ENCODE data around the gene TMEM51.

The TMEM51 gene

GRCh38 chr1:15259622-15260007, 106.1 kb downstream of the TMEM51 start:
- no peak for TF ChIP-seq CTCF (IDR thresholded peaks at IDR 0.05; ENCODE audit: low read depth, low read length)
- H3K4me3 ChIP-seq (replicated peaks in 1 of 2; ENCODE audit: low read depth in 2 of 2, low read length in 2 of 2) = no peak overlapping the region
- DNase-seq (ENCODE audit: low read depth in 2 of 2) = no peak

- DNase-seq (ENCODE audit: low read depth in 2 of 2) = peak; percentile 62 to 70
- no peak overlapping the region for H3K4me3 ChIP-seq (replicated peaks in 1 of 2; ENCODE audit: low read depth in 2 of 2, low read length in 2 of 2)
- TF ChIP-seq CTCF (IDR thresholded peaks at IDR 0.05; ENCODE audit: low read depth, low read length) = no peak
Measured at GRCh38 chr1:15260418-15261154, 107.0 kb downstream of the TMEM51 start.

- peak; percentile 22 to 36 for DNase-seq (ENCODE audit: low read depth in 2 of 2)
- peak overlapping the region in 1 of 2 donors; percentile 8 for H3K4me3 ChIP-seq (replicated peaks in 1 of 2; ENCODE audit: low read depth in 2 of 2, low read length in 2 of 2)
- TF ChIP-seq CTCF (IDR thresholded peaks at IDR 0.05; ENCODE audit: low read depth, low read length) = no peak
Measured at GRCh38 chr1:15261155-15262002, 107.8 kb downstream of the TMEM51 start.

- H3K4me3 ChIP-seq (replicated peaks in 1 of 2; ENCODE audit: low read depth in 2 of 2, low read length in 2 of 2) = no peak overlapping the region
- TF ChIP-seq CTCF (IDR thresholded peaks at IDR 0.05; ENCODE audit: low read depth, low read length) = no peak
Measured at GRCh38 chr1:15262003-15262377, 108.4 kb downstream of the TMEM51 start.

GRCh38 chr1:15262706-15263105, 109.2 kb downstream of the TMEM51 start:
- no peak overlapping the region for H3K4me3 ChIP-seq (replicated peaks in 1 of 2; ENCODE audit: low read depth in 2 of 2, low read length in 2 of 2)
- TF ChIP-seq CTCF (IDR thresholded peaks at IDR 0.05; ENCODE audit: low read depth, low read length) = no peak
- DNase-seq (ENCODE audit: low read depth in 2 of 2) = no peak

More at GRCh38 chr1:15262003-15262377, 108.4 kb downstream of the TMEM51 start:
- no peak for DNase-seq (ENCODE audit: low read depth in 2 of 2)

- no peak for TF ChIP-seq CTCF (IDR thresholded peaks at IDR 0.05; ENCODE audit: low read depth, low read length)
- no peak for DNase-seq (ENCODE audit: low read depth in 2 of 2)
- H3K4me3 ChIP-seq (replicated peaks in 1 of 2; ENCODE audit: low read depth in 2 of 2, low read length in 2 of 2) = no peak overlapping the region
Measured at GRCh38 chr1:15264769-15265168, 111.2 kb downstream of the TMEM51 start.

Data from cardiac fibroblast (primary cell).